ENCODE measurements around the gene RBBP8NL.

RBBP8NL gene

DNA sequence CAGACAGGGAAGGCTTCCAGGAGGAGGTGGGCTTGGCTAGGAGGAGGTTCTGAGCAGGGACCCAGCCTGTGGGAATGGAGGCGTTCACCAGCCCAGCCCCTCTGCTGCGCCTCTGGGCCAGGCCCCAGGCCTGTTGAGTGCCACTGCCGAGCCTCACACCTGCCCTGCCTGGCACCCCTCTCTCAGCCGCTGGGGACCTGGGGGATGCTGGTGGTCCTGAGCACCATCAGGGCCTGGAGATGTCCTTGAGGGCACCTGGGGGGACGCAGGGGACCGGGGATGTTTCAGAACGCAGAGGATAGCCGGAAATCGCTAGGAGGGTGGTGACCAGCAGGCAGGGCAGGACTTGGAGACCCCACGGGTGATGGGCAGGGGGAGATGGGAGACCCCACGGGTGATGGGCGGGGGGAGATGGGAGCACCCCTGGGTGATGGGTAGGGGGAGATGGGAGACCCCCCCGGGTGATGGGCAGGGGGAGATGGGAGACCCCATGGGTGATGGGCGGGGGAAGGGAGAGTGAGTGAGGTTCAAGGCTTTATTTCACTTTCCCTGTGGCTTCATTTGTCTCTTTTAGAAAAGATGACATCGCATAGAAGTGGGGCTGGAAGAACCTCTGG lies 35.7 kb upstream of the RBBP8NL start:
- DNase-seq (ENCODE audit: low read depth): no peak

DNA sequence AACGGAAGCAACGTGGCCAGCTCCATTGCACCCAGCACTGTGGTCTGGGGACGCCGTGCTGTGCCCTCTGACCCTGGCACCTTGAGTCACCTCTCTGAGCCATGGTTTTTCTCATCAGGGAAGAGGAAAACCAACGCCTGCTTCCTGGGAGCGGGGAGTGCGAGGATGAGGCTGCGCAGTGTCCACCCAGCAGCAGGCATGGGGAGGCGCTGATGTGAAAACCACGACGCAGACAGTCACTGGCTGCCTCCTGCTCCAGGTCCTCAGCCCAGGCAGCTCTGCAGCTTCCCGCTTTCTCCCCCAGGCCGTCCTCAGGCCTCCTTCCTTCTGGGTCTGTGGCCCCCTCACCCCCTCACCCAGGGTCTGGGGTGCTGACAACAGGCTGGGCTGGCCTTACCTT lies 34.5 kb upstream of the RBBP8NL start:
- DNase-seq (ENCODE audit: low read depth): no peak

DNA sequence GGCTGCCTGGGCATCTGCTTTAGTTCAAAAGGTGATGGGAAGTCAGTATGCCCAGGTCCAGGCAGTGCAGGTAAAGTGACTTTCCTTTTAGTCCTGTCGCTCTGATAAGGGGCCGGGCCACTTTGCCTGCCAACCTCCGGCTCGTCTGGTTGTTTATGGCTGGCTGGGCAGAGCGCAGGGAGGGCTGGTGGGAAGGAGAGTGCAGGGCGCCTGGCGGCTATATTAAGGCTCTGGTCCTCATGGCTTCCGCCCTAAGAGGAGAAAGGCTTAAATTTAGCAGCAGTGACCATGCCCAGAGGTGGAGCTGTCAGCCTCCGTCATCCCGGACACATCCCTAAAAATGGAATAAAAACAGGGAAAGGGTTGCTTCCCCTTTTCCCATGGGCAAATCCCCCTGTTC lies 33.8 kb upstream of the RBBP8NL start:
- DNase-seq (ENCODE audit: low read depth): no peak

DNA sequence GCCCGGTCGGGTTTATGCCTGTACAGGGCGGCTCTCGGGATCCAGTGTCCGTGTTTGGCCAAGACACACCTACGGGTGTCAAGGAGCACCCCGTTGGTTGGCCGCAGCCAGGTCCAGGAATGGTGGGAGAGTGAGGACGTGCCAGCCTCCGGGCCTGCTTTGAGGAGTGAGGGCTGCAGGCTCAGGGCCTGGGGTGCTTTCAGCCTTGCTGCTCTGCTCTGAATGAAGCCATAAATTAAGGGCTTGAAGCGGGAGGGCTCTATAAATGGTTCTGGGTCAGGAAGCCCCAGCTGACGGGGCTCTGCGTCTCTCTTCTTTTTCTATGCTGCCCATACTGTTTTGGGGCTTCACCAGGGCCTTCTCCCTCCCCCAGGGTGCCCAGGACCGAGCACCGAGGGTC lies 33.3 kb upstream of the RBBP8NL start:
- DNase-seq (ENCODE audit: low read depth): no peak

DNA sequence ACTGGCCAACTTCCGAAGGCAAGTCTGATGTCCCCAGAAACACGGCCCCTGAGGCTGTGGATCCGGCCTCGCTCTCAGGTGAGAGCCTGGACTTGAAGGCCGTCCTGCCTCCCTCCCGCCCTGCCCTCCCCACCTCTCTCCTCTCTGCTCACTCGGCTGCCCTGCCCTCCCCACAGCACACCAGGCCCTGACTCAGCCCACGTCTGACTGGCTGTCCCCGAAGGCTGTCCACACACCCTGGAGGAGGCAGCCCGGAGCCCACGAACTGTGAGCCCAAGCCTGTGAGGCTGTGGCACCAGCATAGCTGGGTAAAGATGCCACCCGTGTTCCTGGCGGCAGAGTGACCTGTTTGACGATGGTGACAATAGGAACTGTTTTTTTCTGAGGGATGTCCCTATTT lies 32.1 kb upstream of the RBBP8NL start:
- DNase-seq (ENCODE audit: low read depth): no peak

DNA sequence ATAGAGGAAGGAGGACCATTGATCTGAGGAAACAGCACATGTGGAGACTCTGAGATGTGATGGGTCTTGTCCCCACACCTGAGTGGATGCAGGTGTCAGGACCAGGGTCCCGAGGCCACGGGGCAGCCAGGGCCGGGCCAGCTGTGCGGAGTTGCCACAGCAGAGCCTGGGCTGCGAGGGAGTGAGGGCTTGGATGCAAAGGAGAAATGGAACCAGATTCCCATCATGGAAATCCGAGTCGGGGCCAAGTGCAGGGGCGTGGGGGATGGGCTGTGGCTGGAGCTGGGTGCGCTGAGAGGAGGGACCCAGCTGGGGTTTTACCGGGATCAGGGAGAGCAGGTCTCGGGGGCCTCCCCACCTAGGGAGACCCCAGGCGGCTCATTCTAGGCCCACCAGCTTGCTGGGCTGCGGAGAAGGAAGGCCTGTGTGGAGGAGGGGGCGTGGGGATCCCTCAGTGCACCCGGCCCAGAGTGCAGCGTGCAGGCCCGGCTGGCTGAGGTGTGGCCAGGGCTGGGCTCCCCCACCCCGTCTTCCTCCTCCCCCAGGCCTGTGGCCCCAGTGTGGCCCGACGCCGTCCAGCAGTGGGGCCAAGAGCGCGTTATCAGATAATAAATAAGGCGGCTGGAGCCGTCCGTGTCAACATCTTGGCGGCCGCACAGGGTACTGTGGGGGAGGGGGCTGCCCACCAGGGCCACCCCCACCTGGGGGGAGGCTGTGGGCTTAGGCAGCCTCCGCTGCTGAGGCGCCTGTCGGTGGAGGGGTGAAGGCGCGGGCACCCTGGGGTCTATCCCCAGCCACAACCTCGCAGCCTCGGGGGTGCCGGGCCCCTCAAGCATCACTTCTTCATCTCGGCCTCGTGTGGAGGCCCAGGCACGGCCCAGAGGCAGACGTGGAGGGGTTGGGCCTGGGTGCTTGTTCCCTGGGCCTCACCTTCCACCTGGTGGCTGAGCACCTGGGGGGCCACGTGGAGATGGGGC lies 31.2 kb upstream of the RBBP8NL start:
- DNase-seq (ENCODE audit: low read depth): no peak

DNA sequence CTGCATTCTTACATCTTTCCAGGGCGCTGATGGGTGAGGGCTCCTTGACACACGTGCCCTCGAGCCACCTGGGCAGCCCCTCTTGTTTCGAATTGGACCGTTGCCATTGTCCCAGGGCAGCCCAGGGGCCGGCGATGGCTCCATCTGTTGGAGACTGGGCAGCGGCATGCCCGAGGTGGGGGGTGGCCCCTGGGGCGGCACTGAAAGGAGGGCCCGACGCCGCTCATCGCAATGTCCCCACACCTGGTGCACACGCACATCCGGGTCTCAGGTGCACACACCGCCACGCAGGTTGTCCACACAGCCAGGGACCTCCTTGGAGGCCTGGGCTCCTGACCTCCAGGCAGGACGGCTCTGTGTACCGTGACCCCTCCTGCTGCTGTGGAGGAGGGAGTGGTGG lies 30.5 kb upstream of the RBBP8NL start:
- DNase-seq (ENCODE audit: low read depth): no peak

DNA sequence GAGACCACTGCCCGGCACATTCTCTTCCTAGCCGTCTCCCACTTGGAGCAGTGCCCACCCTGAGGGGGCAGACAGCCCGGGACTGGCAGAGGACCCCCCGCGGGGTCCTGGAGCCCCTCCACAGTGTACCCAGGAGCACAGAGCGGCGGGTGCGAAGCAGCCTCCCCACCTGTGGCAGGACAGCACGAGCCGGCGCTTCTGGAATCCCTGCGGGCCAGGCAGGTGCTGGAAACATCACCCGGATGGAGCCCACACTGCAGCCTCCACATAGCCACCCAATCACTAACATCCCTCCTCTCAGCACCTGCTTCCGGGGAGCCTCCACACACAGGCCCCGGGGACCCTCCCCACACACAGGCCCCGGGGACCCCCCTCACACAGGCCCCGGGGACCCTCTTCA lies 29.8 kb upstream of the RBBP8NL start:
- no peak for DNase-seq (ENCODE audit: low read depth)

DNA sequence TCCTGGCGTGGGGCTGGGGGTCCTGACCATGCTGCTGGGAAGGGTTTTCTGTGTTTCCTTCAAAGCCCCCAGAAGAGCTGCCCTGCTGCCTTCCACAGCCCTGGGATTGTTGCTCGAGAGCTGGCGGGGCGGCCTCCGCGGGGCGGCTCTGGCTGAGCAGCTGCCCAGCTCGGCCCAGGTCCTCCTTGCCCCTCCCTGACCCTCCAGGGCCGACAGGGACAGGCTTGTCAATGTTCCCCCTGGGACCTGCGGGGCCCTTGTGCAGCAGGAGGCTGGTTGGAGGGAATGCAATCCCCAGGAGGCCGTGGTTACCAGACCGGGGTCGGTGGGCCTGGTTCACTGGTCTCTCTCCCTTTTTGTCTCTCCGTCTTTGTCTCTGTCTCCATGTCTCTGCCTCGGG lies 28.6 kb upstream of the RBBP8NL start:
- DNase-seq (ENCODE audit: low read depth): no peak

DNA sequence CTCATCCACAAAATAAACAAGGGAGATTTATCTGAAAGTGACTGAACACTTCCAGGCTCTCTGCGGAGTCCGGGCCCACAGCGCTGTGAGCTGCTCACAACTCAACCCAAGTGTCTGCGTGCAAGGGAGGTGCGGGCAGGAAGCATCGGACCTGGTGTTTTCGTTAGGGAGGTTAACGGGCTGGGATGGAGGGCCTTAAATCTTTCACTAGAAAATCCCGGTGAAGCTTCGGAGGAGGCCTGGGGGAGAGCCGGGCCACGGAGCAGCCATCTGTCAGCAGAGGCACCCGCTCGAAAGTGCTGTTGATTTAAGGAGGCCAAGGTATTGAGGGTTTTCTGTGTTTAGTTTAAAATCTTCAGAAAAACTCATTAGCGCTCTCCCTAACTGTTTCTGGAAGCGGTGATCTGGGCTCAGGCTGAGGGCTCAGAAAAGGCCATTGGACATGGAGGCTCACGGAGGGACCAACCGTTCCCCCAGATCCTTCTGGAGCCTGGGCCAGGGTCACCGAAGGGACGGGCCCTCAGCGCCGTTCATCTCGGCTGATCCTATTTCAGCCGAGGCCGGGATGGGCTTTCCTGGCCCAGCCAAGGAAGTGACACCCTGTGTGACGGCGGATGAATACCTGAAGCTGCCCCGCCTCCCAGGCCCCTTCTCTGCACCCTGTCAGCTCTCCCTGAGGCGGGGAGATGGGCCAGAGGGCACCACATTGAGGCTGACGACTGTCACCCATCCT lies 27.7 kb upstream of the RBBP8NL start:
- no peak for DNase-seq (ENCODE audit: low read depth)

DNA sequence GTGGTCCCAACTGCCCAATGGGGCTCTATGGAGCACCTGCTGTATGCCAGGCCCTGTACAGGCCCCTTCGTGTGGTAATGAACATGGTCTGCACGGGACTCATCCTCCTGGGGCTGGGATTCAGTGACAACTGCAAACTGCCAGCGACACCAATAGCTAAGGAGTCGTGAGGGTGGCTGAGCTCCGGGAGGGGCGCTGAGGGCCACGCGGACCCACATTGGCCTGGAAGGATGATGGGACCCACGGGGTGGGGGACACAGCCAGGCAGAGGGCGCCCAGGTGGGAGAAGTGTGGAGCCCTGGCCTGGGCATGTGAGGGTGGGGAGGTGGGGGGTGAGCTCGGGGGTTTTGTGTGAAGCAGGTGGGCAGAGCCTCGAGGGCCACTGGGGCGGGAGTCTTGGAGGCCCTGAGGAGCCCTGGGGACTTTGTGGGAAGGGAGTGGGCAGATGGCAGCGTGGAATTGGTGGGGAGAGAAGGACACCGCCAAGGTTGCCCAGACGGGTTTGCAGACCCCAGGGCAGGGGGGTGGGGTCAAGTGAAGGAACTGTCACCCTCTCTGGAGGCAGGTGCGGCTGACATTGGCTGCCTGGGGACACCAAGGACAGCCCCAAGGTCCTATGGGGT lies 26.0 kb upstream of the RBBP8NL start:
- no peak for DNase-seq (ENCODE audit: low read depth)

DNA sequence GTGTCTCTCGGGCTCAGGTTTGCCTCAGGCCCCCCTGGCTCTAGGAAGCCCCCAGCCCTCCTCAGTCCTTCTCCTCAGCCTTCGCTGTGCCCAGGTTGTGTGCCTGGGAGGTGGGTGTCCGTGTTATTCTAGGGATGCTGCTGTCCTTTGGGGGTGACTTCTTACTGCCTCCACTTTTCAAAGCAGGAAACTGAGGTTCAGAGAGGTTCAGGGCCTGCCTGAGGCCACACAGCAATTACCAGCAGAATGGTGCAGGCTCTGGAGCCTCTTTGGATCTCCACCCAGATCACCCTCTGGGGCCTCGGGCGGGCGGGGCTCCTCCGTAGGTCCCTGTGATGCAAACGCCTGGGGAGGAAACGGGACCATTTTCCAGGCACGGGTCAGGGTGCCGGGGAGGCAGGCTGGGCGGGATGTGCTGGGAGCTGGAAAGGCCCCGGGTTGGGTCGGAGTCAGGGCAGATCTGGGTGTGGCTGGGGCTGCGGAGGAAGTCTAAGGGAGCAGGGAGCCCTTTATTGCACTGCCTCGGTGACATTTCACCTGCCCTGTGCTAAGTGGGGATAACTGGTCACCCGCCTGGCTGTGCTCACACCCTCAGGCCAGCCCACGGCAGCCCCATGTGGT lies 25.2 kb upstream of the RBBP8NL start:
- no peak for DNase-seq (ENCODE audit: low read depth)

DNA sequence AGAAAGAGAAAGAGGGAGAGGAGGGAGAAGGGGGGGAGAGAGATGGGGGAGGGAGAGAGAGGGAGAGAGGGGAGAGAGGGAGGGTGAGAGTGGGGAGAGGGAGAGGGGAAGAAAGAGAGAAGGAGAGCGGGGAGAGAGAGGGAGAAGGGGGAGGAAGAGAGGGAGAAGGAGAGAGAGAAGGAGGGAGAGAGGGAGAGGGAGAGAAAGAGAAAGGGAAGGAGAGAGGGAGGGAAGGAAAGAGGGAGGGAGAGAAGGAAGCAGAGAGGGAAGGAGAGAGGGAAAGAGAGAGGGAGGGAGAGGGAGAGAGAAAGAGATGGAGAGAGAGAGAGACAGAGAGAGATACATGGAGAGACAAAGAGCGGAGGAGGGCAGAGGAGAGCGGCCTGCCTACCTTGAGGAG lies 24.6 kb upstream of the RBBP8NL start:
- DNase-seq (ENCODE audit: low read depth): no peak

DNA sequence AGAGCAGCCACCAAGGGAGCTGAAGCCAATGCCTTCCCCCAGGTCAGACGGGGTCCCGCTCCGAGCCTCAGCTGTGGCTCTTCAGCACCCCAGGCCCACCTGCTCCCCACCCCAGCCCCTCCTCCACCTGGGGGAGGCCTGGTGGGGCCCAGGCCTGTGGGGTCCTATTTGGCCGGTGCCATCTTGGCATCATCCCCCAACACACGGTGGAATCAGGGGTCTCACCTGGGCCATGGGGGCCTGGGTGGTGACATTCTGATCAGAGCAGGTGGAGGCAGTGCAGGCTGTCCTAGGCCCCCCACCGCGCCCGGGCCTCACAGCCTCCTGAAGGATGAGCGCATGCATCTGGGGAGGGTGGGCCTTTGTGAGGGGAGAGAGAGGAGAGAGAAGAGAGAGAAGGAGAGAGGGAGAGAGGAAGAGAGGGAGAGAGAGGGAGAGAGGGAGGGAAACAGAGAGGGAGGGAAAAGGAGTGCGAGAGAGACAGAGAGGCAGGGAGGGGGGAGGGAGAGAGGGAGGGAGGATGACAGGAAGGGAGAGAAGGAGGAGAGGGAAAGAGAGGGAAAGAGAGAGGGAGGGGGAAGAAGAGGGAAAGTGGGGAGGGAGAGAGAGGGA lies 23.9 kb upstream of the RBBP8NL start:
- DNase-seq (ENCODE audit: low read depth): no peak

DNA sequence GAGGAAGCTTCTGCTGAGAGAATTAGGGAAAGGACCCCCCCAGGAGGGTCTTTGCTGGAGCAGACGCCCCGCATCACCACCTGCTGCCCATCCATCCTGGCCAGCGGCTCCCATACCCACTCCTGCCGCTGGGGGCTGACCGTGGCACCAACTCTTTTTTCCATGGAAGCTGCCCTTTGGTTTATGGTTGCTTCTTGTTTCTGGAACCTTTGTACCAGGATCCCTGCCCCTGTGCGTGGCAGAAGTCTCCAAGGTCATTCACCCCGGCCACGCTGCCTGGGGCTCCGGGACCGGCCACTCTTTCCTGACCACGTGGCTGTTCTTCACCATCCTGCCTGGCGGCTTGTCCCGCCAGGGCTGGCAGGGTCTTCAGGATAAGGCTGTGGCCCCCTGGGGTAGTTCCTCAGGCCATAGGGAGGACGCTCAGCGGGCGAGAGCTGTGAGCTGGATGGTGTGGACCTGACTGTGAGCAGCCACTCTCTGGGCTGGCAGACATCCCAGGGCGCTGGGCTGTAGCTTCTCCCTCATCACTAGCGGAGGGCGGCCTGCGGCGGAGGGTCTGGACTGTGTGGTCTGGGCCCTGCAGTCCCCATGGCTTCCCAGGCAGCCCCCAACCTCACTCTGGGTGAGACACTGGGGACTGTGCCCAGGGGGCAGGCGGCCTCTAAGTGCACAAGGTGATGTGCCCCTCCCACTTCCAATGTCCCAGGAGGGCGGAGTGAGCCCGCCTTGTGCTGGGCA lies 22.8 kb upstream of the RBBP8NL start:
- DNase-seq (ENCODE audit: low read depth): no peak

DNA sequence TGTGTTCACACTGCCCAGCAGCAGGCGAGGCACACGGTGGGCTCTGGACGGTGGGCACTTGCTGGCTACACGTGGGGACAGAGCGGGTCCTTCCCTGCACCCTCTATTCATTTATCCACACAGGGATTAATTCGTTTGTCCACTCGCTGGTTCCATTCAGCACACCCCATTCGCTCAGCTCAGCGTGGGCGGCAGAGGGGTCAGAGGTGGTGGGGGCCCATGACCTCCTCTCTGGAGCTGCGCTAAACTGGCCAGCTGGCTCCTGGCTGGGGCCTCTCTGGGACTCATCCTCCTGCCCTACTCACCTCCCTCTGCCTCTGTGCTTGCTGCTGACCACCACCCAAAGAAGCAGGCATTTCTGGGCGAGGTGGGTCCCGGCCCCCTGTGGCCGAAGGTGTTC lies 21.4 kb upstream of the RBBP8NL start:
- DNase-seq (ENCODE audit: low read depth): no peak

DNA sequence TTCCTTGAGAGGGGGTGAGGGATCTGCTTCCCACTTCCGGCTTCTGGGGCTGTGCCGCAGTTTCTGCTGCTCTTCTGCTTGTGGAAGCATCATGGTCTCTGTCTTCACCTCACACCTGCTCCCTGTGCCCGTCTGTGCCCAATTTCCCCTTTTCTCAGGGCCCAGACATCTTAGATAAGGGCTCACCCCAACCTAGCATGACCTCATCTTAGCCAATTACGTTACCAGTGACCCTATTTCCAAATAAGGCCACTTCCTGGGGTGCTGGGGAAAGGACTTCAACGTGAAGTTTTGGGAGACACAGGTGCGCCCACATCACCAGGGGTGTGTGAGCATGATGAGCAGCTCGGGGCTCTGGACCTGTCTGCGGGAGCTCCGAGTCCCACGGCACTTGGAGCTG lies 20.7 kb upstream of the RBBP8NL start:
- DNase-seq (ENCODE audit: low read depth): no peak

DNA sequence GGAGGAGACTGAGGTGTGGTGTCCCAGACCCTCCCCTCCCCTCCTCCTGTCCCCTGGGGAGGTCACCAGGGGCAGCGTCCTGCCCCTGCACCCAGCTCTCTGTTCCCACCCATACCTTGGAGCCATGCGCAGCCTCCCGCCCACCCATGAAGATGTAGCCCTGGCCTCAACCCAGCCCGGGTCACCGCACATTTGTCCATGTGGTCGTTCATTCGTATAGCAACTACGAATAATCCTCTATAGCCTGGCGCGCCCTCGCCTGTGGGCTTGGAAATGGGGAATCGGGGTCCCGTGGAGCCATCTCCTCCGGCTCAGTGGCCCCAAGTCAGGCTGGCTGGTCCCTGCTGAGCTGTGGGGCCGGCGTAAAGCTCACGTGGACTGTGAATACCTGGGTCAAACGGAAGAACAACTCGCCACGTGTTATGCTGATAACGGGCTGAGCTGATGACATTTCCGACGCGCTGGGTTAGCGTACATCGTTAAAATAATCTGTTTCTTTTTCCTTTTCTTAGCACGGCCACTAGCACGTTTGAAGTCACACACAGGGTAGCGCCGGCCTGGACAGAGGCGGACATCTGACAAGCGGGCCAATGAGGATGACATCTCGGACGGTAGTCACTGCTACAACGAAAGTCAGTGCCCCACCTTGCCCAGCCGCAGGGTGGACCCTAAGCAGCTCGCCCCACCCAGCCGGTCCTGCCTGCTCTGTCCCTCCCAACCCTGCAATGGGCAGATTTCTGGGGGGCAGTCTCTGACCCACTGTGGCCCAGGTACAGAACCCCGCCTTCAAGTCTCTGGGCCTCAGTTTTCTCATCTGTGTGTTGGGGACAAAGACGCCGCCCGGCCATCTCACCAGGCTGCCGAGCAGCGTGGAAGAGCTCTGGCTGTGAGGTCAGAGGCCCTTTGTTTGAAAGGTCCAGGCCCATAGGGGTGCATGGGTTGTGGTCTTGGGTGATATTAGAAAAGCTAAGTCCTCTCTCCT lies 19.8 kb upstream of the RBBP8NL start:
- DNase-seq (ENCODE audit: low read depth): no peak

DNA sequence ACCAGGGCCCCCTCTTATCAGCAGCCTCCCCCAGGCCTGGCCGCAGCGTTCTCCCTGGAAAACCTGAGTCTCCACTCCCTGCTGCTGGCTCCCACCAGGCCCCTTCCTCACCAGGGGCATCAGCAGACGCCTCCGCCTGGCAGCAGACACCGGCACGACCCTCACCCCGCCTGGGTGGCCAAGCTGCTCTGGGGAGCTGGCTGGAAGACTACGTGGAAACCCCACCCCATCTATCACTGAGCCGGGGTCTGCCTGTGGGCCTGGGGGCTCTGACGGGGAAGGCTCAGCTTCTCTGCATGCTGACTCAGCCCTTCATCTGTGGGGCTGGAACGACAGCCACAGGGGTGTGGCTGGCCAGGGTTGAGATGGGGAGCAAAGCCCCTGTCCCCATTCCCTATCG lies 19.1 kb upstream of the RBBP8NL start:
- no peak for DNase-seq (ENCODE audit: low read depth)

Data from iris pigment epithelial cell (primary cell).